ENCODE measurements around the gene LRRC32.

DNA sequence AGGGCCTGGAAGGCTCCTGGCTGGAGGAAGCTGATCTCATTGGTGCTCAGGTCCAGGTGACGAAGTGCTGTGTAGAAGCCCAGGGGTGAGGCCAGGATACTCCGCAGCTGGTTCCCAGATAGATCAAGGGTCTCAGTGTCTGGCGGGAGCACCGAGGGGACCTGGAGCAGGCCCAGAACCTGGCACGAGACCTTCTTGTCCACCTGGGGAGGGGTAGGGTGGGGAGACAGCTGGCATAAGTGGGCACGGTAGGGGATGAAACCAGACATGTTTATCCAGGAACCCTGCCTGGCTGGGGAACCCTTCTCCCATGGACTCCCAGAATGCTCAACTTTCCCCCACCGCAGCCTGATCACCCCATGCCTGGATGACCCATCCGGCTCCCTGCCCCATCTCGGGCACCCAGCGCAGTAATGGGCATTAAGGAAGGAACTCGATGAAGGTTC lies 9.2 kb downstream of the LRRC32 start:
- TF ChIP-seq, protein P1, sequence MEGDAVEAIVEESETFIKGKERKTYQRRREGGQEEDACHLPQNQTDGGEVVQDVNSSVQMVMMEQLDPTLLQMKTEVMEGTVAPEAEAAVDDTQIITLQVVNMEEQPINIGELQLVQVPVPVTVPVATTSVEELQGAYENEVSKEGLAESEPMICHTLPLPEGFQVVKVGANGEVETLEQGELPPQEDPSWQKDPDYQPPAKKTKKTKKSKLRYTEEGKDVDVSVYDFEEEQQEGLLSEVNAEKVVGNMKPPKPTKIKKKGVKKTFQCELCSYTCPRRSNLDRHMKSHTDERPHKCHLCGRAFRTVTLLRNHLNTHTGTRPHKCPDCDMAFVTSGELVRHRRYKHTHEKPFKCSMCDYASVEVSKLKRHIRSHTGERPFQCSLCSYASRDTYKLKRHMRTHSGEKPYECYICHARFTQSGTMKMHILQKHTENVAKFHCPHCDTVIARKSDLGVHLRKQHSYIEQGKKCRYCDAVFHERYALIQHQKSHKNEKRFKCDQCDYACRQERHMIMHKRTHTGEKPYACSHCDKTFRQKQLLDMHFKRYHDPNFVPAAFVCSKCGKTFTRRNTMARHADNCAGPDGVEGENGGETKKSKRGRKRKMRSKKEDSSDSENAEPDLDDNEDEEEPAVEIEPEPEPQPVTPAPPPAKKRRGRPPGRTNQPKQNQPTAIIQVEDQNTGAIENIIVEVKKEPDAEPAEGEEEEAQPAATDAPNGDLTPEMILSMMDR (IDR thresholded peaks at IDR 0.05): no peak
- TF ChIP-seq EP300 (IDR thresholded peaks at IDR 0.05) (no peak), POLR2A (IDR thresholded peaks at IDR 0.05) (no peak)

All from stomach (tissue), 4 donors.